Suprapubic skin (tissue), 3 donors: ENCODE data around the gene KIAA1671.

Source experiments
- POLR2A ChIP-seq, 2 donors: fragments of 450-650 bp; IDR thresholded peaks; one replicate each; pipeline ENCODE4 v1.6.1; 2017; ENCODE audit warnings: antibody characterized with exemption in 2 of 2, mild to moderate bottlenecking in 2 of 2, moderate library complexity in 2 of 2
- TF ChIP-seq, protein P1 (sequence below), 2 donors: fragments of 200-600 bp in 1 of 2; fragments of 450-650 bp in 1 of 2; sonication (generic) in 1 of 2; IDR thresholded peaks; one replicate each; pipeline ENCODE4 v1.5.1; 2016 to 2019; ENCODE audit warnings: antibody characterized with exemption in 2 of 2, mild to moderate bottlenecking in 1 of 2, moderate library complexity in 1 of 2

DNA sequence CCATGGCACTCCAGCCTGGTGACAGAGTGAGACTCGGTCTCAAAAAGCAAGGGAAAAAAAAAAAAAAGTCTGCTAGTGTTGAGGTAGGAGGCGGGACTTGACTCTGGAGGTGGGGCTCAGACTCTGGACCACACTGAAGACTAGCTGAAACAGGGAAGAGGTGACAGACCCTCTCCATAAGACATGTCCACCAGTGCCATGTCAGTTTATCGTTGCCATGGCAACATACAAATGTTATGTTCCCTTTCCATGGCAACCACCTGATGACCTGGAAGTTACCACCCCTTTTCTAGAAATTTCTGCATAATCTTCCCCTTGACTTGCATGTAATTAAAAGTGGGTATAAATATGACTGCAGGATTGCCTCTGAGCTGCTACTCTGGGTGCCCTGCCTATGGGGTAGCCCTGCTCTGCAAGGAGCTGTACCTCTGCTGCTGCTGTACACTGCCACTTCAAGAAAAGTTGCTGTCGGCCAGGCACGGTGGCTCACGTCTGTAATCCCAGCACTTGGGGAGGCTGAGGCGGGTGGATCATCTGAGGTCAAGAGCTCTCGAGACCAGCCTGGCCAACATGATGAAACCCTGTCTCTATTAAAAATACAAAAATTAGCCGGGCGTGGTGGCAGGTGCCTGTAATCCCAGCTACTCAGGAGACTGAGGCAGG is 55.1 kb downstream of the KIAA1671 start:
- TF ChIP-seq, protein P1, sequence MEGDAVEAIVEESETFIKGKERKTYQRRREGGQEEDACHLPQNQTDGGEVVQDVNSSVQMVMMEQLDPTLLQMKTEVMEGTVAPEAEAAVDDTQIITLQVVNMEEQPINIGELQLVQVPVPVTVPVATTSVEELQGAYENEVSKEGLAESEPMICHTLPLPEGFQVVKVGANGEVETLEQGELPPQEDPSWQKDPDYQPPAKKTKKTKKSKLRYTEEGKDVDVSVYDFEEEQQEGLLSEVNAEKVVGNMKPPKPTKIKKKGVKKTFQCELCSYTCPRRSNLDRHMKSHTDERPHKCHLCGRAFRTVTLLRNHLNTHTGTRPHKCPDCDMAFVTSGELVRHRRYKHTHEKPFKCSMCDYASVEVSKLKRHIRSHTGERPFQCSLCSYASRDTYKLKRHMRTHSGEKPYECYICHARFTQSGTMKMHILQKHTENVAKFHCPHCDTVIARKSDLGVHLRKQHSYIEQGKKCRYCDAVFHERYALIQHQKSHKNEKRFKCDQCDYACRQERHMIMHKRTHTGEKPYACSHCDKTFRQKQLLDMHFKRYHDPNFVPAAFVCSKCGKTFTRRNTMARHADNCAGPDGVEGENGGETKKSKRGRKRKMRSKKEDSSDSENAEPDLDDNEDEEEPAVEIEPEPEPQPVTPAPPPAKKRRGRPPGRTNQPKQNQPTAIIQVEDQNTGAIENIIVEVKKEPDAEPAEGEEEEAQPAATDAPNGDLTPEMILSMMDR (IDR thresholded peaks at IDR 0.05), result no peak
- TF ChIP-seq POLR2A (IDR thresholded peaks at IDR 0.05), result no peak
